ENCODE data around the gene MSH3. TPM values are rescaled to one million over a fixed set of nuclear protein-coding genes. Genes with fewer than 3 reads are reported as not detected.
A peak's percentile ranks its signal among the peaks of the same experiment; 100 is the strongest.

MSH3 gene
- polyA plus RNA-seq, 2 of the 4 experiments (the other 2 are of a cell fraction) = 9.3 to 13.1 TPM

- 93% methylated on average over 6 of the region's 6 CpGs for WGBS (ENCODE audit: missing lambda C conversion rate)
- H3K4me3 ChIP-seq = no peak overlapping the region
- no peak overlapping the region for H3K4me2 ChIP-seq
- no peak for ATAC-seq
- no peaks in the 10 kb centered on the region for H3K4me1 ChIP-seq
- DNase-seq (ENCODE audit: low read depth in 1 of 2, low spot score in 1 of 2) = no peak
- H3K27ac ChIP-seq = no peak overlapping the region
- ChIA-PET CTCF (no interaction called here), POLR2A (no interaction called here)
- TF ChIP-seq EHF (CRISPR knock-in tag; IDR thresholded peaks at IDR 0.05) (no peak), MAFK (IDR thresholded peaks at IDR 0.05; ENCODE audit: partially characterized antibody) (peak; percentile 17)
- no peaks in the 10 kb centered on the region for H3K9me3 ChIP-seq
- FAIRE-seq = no peak
These were observed 50.8 kb downstream of the MSH3 start for GRCh38 chr5:80705216-80705769.

DNA sequence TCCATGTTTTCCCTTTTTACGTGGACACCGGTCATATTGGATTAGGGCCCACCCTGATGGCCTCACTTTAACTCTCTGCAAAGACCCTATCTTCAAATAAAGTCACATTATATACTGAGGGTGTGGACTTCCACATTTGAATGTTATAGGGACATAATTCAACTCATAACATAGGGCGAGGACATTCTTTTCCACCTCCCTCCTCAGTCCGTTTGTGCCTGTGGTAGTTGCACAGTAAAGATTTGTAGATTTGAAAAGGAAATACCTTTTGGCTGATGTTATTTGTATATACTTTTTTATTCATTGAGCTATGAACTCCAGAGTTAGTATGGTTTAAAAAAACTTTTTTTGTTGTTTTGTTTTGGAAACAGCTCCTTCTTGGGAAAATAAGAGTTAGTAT lies 51.3 kb downstream of the MSH3 start:
- ChIA-PET POLR2A (no interaction called here), CTCF (no interaction called here)

DNA sequence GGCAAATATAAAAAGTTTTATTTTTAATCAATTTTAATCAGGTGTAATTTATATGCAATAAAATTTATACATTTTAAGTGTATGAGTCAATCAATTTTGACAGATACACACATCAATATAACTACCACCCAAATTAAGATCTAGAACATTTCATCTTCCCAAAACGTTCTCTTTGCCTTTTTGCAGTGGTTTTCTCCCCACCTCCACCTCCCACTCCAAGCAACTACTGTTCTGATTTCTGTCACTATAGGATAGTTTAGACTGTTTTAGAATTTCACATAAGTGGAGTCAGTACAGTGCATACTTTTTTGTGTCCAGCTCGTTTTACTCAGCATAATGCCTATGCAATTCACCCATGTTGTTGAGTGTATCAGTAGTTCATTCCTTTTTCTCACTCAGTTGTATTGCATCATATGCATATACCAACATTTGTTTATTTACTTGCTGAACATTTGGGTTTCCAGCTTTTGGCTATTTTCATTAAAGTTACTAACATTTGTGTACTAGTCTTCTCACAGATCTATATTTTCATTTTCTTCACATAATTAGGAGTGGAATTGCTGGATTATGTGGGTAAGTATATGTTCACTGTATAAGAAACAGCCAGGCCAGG lies 52.5 kb downstream of the MSH3 start:
- POLR2A ChIA-PET = no interaction called here

More for the DNA sequence above, 51.3 kb downstream of the MSH3 start:
- Histone ChIP-seq H3K9me3 (no peaks in the 10 kb centered on the region), H3K27ac (no peak overlapping the region), H3K4me3 (no peak overlapping the region), H3K4me2 (no peak overlapping the region), H3K4me1 (no peaks in the 10 kb centered on the region)
- no peak for TF ChIP-seq ZSCAN20 (CRISPR knock-in tag; IDR thresholded peaks at IDR 0.05)
- no peak for TF ChIP-seq ZNF302 (CRISPR knock-in tag; IDR thresholded peaks at IDR 0.05)
- no peak for TF ChIP-seq EHF (CRISPR knock-in tag; IDR thresholded peaks at IDR 0.05)
- TF ChIP-seq NFE2L2 (conservative IDR thresholded peaks at IDR 0.05; ENCODE audit: low read length) = no peak
- no peak for TF ChIP-seq NPAS2 (CRISPR knock-in tag; IDR thresholded peaks at IDR 0.05; ENCODE audit: borderline replicate concordance)
- no peak for TF ChIP-seq SMC3 (IDR thresholded peaks at IDR 0.05)
- TF ChIP-seq RNF2 (IDR thresholded peaks at IDR 0.05; ENCODE audit: borderline replicate concordance, low read depth) = no peak
- no peak for TF ChIP-seq ESRRA (IDR thresholded peaks at IDR 0.05; ENCODE audit: borderline replicate concordance, low read length)
- no peak for TF ChIP-seq HOXB13 (CRISPR knock-in tag; IDR thresholded peaks at IDR 0.05; ENCODE audit: low read depth)
- no peak for TF ChIP-seq CHD2 (IDR thresholded peaks at IDR 0.05; ENCODE audit: low read length, partially characterized antibody)
- TF ChIP-seq, protein P1, sequence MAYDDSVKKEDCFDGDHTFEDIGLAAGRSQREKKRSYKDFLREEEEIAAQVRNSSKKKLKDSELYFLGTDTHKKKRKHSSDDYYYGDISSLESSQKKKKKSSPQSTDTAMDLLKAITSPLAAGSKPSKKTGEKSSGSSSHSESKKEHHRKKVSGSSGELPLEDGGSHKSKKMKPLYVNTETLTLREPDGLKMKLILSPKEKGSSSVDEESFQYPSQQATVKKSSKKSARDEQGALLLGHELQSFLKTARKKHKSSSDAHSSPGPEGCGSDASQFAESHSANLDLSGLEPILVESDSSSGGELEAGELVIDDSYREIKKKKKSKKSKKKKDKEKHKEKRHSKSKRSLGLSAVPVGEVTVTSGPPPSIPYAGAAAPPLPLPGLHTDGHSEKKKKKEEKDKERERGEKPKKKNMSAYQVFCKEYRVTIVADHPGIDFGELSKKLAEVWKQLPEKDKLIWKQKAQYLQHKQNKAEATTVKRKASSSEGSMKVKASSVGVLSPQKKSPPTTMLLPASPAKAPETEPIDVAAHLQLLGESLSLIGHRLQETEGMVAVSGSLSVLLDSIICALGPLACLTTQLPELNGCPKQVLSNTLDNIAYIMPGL (CRISPR knock-in tag; IDR thresholded peaks at IDR 0.05; ENCODE audit: borderline replicate concordance) = no peak
- no peak for TF ChIP-seq CEBPB (IDR thresholded peaks at IDR 0.05)
- TF ChIP-seq HDAC2 (IDR thresholded peaks at IDR 0.05) = no peak
- no peak for TF ChIP-seq RAD21 (conservative IDR thresholded peaks at IDR 0.05 in 1 of 2, IDR thresholded peaks at IDR 0.05 in 1 of 2)
- TF ChIP-seq FOSB (CRISPR knock-in tag; IDR thresholded peaks at IDR 0.05) = no peak
- no peak for TF ChIP-seq MAFK (IDR thresholded peaks at IDR 0.05; ENCODE audit: partially characterized antibody)
- TF ChIP-seq, protein P2, sequence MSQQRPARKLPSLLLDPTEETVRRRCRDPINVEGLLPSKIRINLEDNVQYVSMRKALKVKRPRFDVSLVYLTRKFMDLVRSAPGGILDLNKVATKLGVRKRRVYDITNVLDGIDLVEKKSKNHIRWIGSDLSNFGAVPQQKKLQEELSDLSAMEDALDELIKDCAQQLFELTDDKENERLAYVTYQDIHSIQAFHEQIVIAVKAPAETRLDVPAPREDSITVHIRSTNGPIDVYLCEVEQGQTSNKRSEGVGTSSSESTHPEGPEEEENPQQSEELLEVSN (IDR thresholded peaks at IDR 0.05; ENCODE audit: borderline replicate concordance, low read depth) = no peak
- TF ChIP-seq, protein P3, sequence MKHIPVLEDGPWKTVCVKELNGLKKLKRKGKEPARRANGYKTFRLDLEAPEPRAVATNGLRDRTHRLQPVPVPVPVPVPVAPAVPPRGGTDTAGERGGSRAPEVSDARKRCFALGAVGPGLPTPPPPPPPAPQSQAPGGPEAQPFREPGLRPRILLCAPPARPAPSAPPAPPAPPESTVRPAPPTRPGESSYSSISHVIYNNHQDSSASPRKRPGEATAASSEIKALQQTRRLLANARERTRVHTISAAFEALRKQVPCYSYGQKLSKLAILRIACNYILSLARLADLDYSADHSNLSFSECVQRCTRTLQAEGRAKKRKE (CRISPR knock-in tag; IDR thresholded peaks at IDR 0.05; ENCODE audit: low read depth) = no peak
- no peak for DNase-seq (ENCODE audit: low read depth in 1 of 2, low spot score in 1 of 2)
- WGBS (ENCODE audit: missing lambda C conversion rate) = 92% methylated on average over 4 of the region's 4 CpGs
- ATAC-seq = no peak
- no peak for FAIRE-seq

More for the DNA sequence above, 52.5 kb downstream of the MSH3 start:
- H3K4me2 ChIP-seq = no peak overlapping the region
- ATAC-seq (no peak), DNase-seq (ENCODE audit: low read depth in 1 of 2, low spot score in 1 of 2) (no peak), FAIRE-seq (no peak)
- no peaks in the 10 kb centered on the region for H3K9me3 ChIP-seq
- H3K4me1 ChIP-seq = no peaks in the 10 kb centered on the region
- CTCF ChIA-PET = interaction anchor here (0.5 to 0.6 kb wide), 2 partner anchors 18 to 228 kb away, joined by 3 read pairs; no protein-coding TSS in a partner anchor
- H3K27ac ChIP-seq = no peak overlapping the region
- no peak overlapping the region for H3K4me3 ChIP-seq
- TF ChIP-seq POLR2AphosphoS2 (conservative IDR thresholded peaks at IDR 0.05; ENCODE audit: low read length) (no peak), FOXS1 (CRISPR knock-in tag; IDR thresholded peaks at IDR 0.05) (no peak), CHD4 (IDR thresholded peaks at IDR 0.05; ENCODE audit: borderline replicate concordance) (no peak), MAX (IDR thresholded peaks at IDR 0.05) (no peak)
- 68% methylated on average over 2 of the region's 2 CpGs for WGBS (ENCODE audit: missing lambda C conversion rate)
